ENCODE results near the gene RASSF5.

The RASSF5 gene

GRCh38 chr1:206566999-206567398 lies 59.7 kb downstream of the RASSF5 start:
- Histone ChIP-seq H3K9me3 (ENCODE audit: insufficient read depth, low read length, severe bottlenecking) (no peaks in the 10 kb centered on the region), H2AFZ (ENCODE audit: low read depth, low read length) (no peak overlapping the region), H3K4me1 (ENCODE audit: insufficient read depth, low read length) (peaks cover 51% of the 10 kb centered on the region), H4K20me1 (ENCODE audit: insufficient read depth, low read length) (peaks cover 67% of the 10 kb centered on the region), H3K27me3 (ENCODE audit: insufficient read depth, low read length, poor library complexity) (no peaks in the 10 kb centered on the region), H3K9ac (ENCODE audit: low read depth, low read length) (no peak overlapping the region), H3K79me2 (ENCODE audit: insufficient read depth, low read length) (peaks cover 92% of the 10 kb centered on the region), H3K36me3 (ENCODE audit: insufficient read depth, low read length) (peaks cover 84% of the 10 kb centered on the region), H3K4me3 (ENCODE audit: low read depth in 1 of 2, low read length in 2 of 2) (no peak overlapping the region), H3K27ac (ENCODE audit: low read length) (peak overlapping the region; percentile 91), H3K4me2 (ENCODE audit: insufficient read depth, low read length) (no peak overlapping the region)
- DNase-seq (no peak), ATAC-seq (ENCODE audit: insufficient read depth, low read depth) (no peak)
- TF ChIP-seq CTCF (IDR thresholded peaks at IDR 0.05; ENCODE audit: borderline replicate concordance, extremely low read depth, low read length, poor library complexity, severe bottlenecking) = no peak
- TF ChIP-seq EZH2 (IDR thresholded peaks at IDR 0.05; ENCODE audit: borderline replicate concordance, low read depth, low read length, severe bottlenecking) = no peak

- TF ChIP-seq EZH2 (IDR thresholded peaks at IDR 0.05; ENCODE audit: borderline replicate concordance, low read depth, low read length, severe bottlenecking) (no peak), CTCF (IDR thresholded peaks at IDR 0.05; ENCODE audit: borderline replicate concordance, extremely low read depth, low read length, poor library complexity, severe bottlenecking) (no peak)
- no peak for ATAC-seq (ENCODE audit: insufficient read depth, low read depth)
- Histone ChIP-seq H3K4me1 (ENCODE audit: insufficient read depth, low read length) (peaks cover 39% of the 10 kb centered on the region), H3K9me3 (ENCODE audit: insufficient read depth, low read length, severe bottlenecking) (no peaks in the 10 kb centered on the region), H3K4me2 (ENCODE audit: insufficient read depth, low read length) (no peak overlapping the region), H3K36me3 (ENCODE audit: insufficient read depth, low read length) (peaks cover 92% of the 10 kb centered on the region), H4K20me1 (ENCODE audit: insufficient read depth, low read length) (peaks cover 72% of the 10 kb centered on the region), H3K4me3 (ENCODE audit: low read depth in 1 of 2, low read length in 2 of 2) (no peak overlapping the region), H3K27me3 (ENCODE audit: insufficient read depth, low read length, poor library complexity) (no peaks in the 10 kb centered on the region), H2AFZ (ENCODE audit: low read depth, low read length) (no peak overlapping the region), H3K79me2 (ENCODE audit: insufficient read depth, low read length) (peaks cover 100% of the 10 kb centered on the region), H3K27ac (ENCODE audit: low read length) (no peak overlapping the region), H3K9ac (ENCODE audit: low read depth, low read length) (no peak overlapping the region)
- no peak for DNase-seq
These were observed 60.9 kb downstream of the RASSF5 start for GRCh38 chr1:206568256-206568655.

GRCh38 chr1:206568779-206569352 lies 61.5 kb downstream of the RASSF5 start:
- peaks cover 39% of the 10 kb centered on the region for H3K4me1 ChIP-seq (ENCODE audit: insufficient read depth, low read length)

More at GRCh38 chr1:206568779-206569352, 61.5 kb downstream of the RASSF5 start:
- H3K27ac ChIP-seq (ENCODE audit: low read length) = no peak overlapping the region; the same call in 1 of the 2 replicates
- peaks cover 68% of the 10 kb centered on the region for H4K20me1 ChIP-seq (ENCODE audit: insufficient read depth, low read length)
- H2AFZ ChIP-seq (ENCODE audit: low read depth, low read length) = no peak overlapping the region
- no peak overlapping the region for H3K4me3 ChIP-seq (ENCODE audit: low read depth in 1 of 2, low read length in 2 of 2)
- H3K27me3 ChIP-seq (ENCODE audit: insufficient read depth, low read length, poor library complexity) = no peaks in the 10 kb centered on the region
- peaks cover 91% of the 10 kb centered on the region for H3K36me3 ChIP-seq (ENCODE audit: insufficient read depth, low read length)
- no peak for ATAC-seq (ENCODE audit: insufficient read depth, low read depth)
- TF ChIP-seq CTCF (IDR thresholded peaks at IDR 0.05; ENCODE audit: borderline replicate concordance, extremely low read depth, low read length, poor library complexity, severe bottlenecking) = no peak
- TF ChIP-seq EZH2 (IDR thresholded peaks at IDR 0.05; ENCODE audit: borderline replicate concordance, low read depth, low read length, severe bottlenecking) = no peak
- H3K4me2 ChIP-seq (ENCODE audit: insufficient read depth, low read length) = no peak overlapping the region
- peaks cover 100% of the 10 kb centered on the region for H3K79me2 ChIP-seq (ENCODE audit: insufficient read depth, low read length)
- no peak for DNase-seq
- H3K9ac ChIP-seq (ENCODE audit: low read depth, low read length) = no peak overlapping the region
- no peaks in the 10 kb centered on the region for H3K9me3 ChIP-seq (ENCODE audit: insufficient read depth, low read length, severe bottlenecking)

All from DND-41 (cell line).